ENCODE measurements around the gene FAM162B.
"Not testable (repeated sequence)": the region's sequence is repeated elsewhere in the genome, so short reads cannot be mapped to it uniquely, and the experiment has no call there.

Gene FAM162B

GRCh38 chr6:116764961-116765841 lies at the start of gene FAM162B:
Gene FAM162B (minus strand): TSS chr6:116765719. CDS start chr6:116765576, 143 bp downstream.
- no peak for DNase-seq (ENCODE audit: low read depth)

GRCh38 chr6:116812051-116812650 lies 46.6 kb upstream of the FAM162B start:
- DNase-seq (ENCODE audit: low read depth): no peak

GRCh38 chr6:116801971-116802370 lies 36.5 kb upstream of the FAM162B start:
- DNase-seq (ENCODE audit: low read depth): no peak

GRCh38 chr6:116799945-116800344 lies 34.4 kb upstream of the FAM162B start:
- DNase-seq (ENCODE audit: low read depth): no peak

GRCh38 chr6:116797585-116797984 lies 32.1 kb upstream of the FAM162B start:
- no peak for DNase-seq (ENCODE audit: low read depth)

- DNase-seq (ENCODE audit: low read depth): no peak
These were observed 27.7 kb upstream of the FAM162B start for GRCh38 chr6:116793224-116793623.

GRCh38 chr6:116783852-116784251 lies 18.3 kb upstream of the FAM162B start:
- DNase-seq (ENCODE audit: low read depth): no peak

- no peak for DNase-seq (ENCODE audit: low read depth)
These were observed 14.2 kb upstream of the FAM162B start for GRCh38 chr6:116779573-116780164.

- no peak for DNase-seq (ENCODE audit: low read depth)
These were observed 8.4 kb upstream of the FAM162B start for GRCh38 chr6:116773886-116774285.

GRCh38 chr6:116772450-116772849 lies 6.9 kb upstream of the FAM162B start:
- DNase-seq (ENCODE audit: low read depth): no peak

- no peak for DNase-seq (ENCODE audit: low read depth)
These were observed 2.2 kb upstream of the FAM162B start for GRCh38 chr6:116767715-116768114.

GRCh38 chr6:116766506-116767176 lies 1.1 kb upstream of the FAM162B start:
- no peak for DNase-seq (ENCODE audit: low read depth)

GRCh38 chr6:116764629-116764960 lies 924 bp downstream of the FAM162B start:
- no peak for DNase-seq (ENCODE audit: low read depth)

- no peak for DNase-seq (ENCODE audit: low read depth)
These were observed 1.5 kb downstream of the FAM162B start for GRCh38 chr6:116763906-116764628.

- no peak for DNase-seq (ENCODE audit: low read depth)
These were observed 2.5 kb downstream of the FAM162B start for GRCh38 chr6:116763048-116763447.

GRCh38 chr6:116762235-116762634 lies 3.3 kb downstream of the FAM162B start:
- DNase-seq (ENCODE audit: low read depth): no peak

- no peak for DNase-seq (ENCODE audit: low read depth)
These were observed 3.7 kb downstream of the FAM162B start for GRCh38 chr6:116761779-116762178.

- no peak for DNase-seq (ENCODE audit: low read depth)
These were observed 20.3 kb downstream of the FAM162B start for GRCh38 chr6:116745176-116745575.

- no peak for DNase-seq (ENCODE audit: low read depth)
These were observed 23.9 kb downstream of the FAM162B start for GRCh38 chr6:116741571-116741970.

GRCh38 chr6:116740486-116740885 lies 25.0 kb downstream of the FAM162B start:
- DNase-seq (ENCODE audit: low read depth): not testable (repeated sequence)

- no peak for DNase-seq (ENCODE audit: low read depth)
These were observed 28.5 kb downstream of the FAM162B start for GRCh38 chr6:116737004-116737403.

GRCh38 chr6:116730513-116730912 lies 35.0 kb downstream of the FAM162B start:
- DNase-seq (ENCODE audit: low read depth): no peak
